K562 (cell line): ENCODE data around the gene DUSP21. TPM values are rescaled to one million over a fixed set of nuclear protein-coding genes. Genes with fewer than 3 reads are reported as not detected.

Source experiments
- C11orf30 ChIP-seq: fragments of 450-650 bp; IDR thresholded peaks from 2 replicates; pipeline ENCODE4 v1.6.1; 2016; ENCODE audit warnings: low read depth, mild to moderate bottlenecking
- CBX5 ChIP-seq: IDR thresholded peaks from 2 replicates; pipeline ENCODE4 v1.6.1; 2014; ENCODE audit warnings: low read depth, borderline replicate concordance
- CXXC5 ChIP-seq: fragments of 250-450 bp; sonication (Bioruptor Pico); IDR thresholded peaks from 2 replicates; pipeline ENCODE4 v1.8.0; 2022; ENCODE audit warnings: inconsistent platforms, mild to moderate bottlenecking, moderate library complexity
- E2F8 ChIP-seq: fragments of 450-650 bp; IDR thresholded peaks from 2 replicates; pipeline ENCODE4 v1.7.1; 2018; ENCODE audit warnings: mild to moderate bottlenecking, low read depth; ENCODE audit not compliant: partially characterized antibody
- HMBOX1 ChIP-seq: sonication (generic); IDR thresholded peaks from 2 replicates; pipeline ENCODE4 v1.6.1; 2016
- KAT7 ChIP-seq: sonication (generic); formaldehyde crosslinking; IDR thresholded peaks from 2 replicates; pipeline ENCODE4 v1.8.0; 2022; ENCODE audit warnings: missing genetic modification reagents, mild to moderate bottlenecking, borderline replicate concordance
- NONO ChIP-seq, 2 experiments: fragments of 200-400 bp in 1 of 2; fragments of 450-650 bp in 1 of 2; formaldehyde crosslinking in 1 of 2; IDR thresholded peaks; 2 replicates each; pipeline ENCODE4 v1.6.1; 2017; ENCODE audit warnings: low read depth in 2 of 2, mild to moderate bottlenecking in 2 of 2, moderate library complexity in 2 of 2, low read length in 1 of 2
- NR2C2 ChIP-seq, 2 experiments: fragments of 200-800 bp in 1 of 2; sonication (Bioruptor generic) in 1 of 2; sonication (generic) in 1 of 2; formaldehyde crosslinking in 1 of 2; IDR thresholded peaks; 2 replicates each; pipeline versions ENCODE4 v1.6.1 to v1.8.0; 2016 to 2022; ENCODE audit warnings: mild to moderate bottlenecking in 1 of 2, missing compliant biosample characterization in 1 of 2, missing genetic modification characterization in 1 of 2, missing genetic modification reagents in 1 of 2
- ZNF316 ChIP-seq: fragments of 450-650 bp; IDR thresholded peaks from 2 replicates; pipeline ENCODE4 v1.6.1; 2016
- polyA plus RNA-seq, 8 experiments: library from polyadenylated mRNA; depleted of rRNA in 4 of 8; stranded (reverse) in 5 of 8; unstranded in 3 of 8; fragments of >200 nt; fragmentation: Nextera tagmentation in 2 of 8; fragmentation: Illumina TruSeq in 1 of 8; extraction: Ambion mirVana in 2 of 8; extraction: Trizol in 1 of 8; gene quantifications; 2 replicates each; pipeline versions ENCODE4 v1.2.1 to v1.2.3, GENCODE V29; 2011 to 2014; ENCODE audit warnings: inconsistent platforms in 1 of 8, missing spikeins in 1 of 8
- total RNA-seq, 7 experiments: library from RNA; depleted of rRNA in 6 of 7; stranded (reverse); fragments of >200 nt in 6 of 7; fragmentation: Illumina TruSeq in 2 of 7; extraction: Trizol in 2 of 7; gene quantifications; 2 replicates each; pipeline versions ENCODE4 v1.2.1 to v1.2.3, GENCODE V29; 2011 to 2021; ENCODE audit warnings: low replicate concordance in 1 of 7
- TF ChIP-seq, protein P1 (sequence below), 2 experiments: fragments of 450-650 bp; formaldehyde crosslinking in 1 of 2; IDR thresholded peaks; 2 replicates each; pipeline versions ENCODE4 v1.4.0 to v1.6.1; 2014 to 2020; ENCODE audit warnings: mild to moderate bottlenecking in 2 of 2, borderline replicate concordance in 1 of 2, low read depth in 1 of 2
- TF ChIP-seq, protein P2 (sequence below), 2 experiments: IDR thresholded peaks in 1 of 2; conservative IDR thresholded peaks in 1 of 2; 2 replicates each; pipeline ENCODE4 v1.6.1; 2016; ENCODE audit warnings: low read depth in 2 of 2, mild to moderate bottlenecking in 1 of 2, missing compliant biosample characterization in 1 of 2, missing genetic modification characterization in 1 of 2, moderate library complexity in 1 of 2

The DUSP21 gene
- total and polyA plus RNA-seq, 9 of the 15 experiments (the other 6 are each of a cell fraction or from before 2014, with no cell fraction given): 0.14 to 2.5 (median 1.3) TPM

DNA sequence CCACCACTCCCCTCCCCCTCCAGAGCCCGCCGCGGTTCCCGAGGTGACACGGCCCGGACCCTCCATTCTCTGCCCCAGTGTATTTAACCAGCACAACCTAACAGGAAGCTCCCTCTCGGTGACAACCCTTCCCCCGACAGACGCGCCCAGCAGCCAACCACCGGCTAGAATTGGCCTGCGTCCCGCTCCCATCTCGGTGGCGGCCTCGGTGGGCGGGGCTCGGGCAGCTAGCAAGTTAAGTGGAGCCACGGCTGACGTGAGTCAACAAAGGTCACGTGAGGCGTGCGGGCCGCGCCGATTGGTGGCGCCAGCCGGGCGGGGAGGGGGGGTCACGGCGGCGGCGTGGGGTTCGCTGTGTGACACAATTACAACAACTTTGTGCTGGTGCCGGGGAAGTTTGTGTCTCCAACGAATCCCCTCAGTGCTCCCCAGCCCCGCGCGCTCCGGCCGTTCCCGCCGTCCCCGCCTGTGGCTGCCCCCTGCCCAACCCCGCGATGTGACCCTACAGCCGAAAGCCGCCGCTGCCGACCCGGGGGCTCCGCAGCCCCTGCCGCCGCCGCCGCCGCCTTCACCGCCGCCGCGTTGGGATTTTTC is 29.1 kb downstream of the DUSP21 start, which contains the start of gene KDM6A (continued):
- TF ChIP-seq ZNF316 (no peak), CBX5 (no peak), E2F8 (no peak), C11orf30 (no peak), CXXC5 (CRISPR knock-in tag) (peak; percentile 99), NONO (IDR thresholded peaks at IDR 0.05; ENCODE audit: low read depth in 2 of 2, low read length in 1 of 2) (peak in 1 of 2 experiments; percentile 13; a peak in 1 of 4 replicates), NR2C2 (CRISPR knock-in tag; IDR thresholded peaks at IDR 0.05) (no peak), NR2C2 (tag; IDR thresholded peaks at IDR 0.05) (peak; percentile 75), KAT7 (CRISPR knock-in tag) (no peak), HMBOX1 (no peak)
- TF ChIP-seq, protein P1, sequence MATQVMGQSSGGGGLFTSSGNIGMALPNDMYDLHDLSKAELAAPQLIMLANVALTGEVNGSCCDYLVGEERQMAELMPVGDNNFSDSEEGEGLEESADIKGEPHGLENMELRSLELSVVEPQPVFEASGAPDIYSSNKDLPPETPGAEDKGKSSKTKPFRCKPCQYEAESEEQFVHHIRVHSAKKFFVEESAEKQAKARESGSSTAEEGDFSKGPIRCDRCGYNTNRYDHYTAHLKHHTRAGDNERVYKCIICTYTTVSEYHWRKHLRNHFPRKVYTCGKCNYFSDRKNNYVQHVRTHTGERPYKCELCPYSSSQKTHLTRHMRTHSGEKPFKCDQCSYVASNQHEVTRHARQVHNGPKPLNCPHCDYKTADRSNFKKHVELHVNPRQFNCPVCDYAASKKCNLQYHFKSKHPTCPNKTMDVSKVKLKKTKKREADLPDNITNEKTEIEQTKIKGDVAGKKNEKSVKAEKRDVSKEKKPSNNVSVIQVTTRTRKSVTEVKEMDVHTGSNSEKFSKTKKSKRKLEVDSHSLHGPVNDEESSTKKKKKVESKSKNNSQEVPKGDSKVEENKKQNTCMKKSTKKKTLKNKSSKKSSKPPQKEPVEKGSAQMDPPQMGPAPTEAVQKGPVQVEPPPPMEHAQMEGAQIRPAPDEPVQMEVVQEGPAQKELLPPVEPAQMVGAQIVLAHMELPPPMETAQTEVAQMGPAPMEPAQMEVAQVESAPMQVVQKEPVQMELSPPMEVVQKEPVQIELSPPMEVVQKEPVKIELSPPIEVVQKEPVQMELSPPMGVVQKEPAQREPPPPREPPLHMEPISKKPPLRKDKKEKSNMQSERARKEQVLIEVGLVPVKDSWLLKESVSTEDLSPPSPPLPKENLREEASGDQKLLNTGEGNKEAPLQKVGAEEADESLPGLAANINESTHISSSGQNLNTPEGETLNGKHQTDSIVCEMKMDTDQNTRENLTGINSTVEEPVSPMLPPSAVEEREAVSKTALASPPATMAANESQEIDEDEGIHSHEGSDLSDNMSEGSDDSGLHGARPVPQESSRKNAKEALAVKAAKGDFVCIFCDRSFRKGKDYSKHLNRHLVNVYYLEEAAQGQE (IDR thresholded peaks at IDR 0.05; ENCODE audit: borderline replicate concordance): peak; percentile 81
- TF ChIP-seq, protein P1 (CRISPR knock-in tag; IDR thresholded peaks at IDR 0.05; ENCODE audit: low read depth): no peak
- TF ChIP-seq, protein P2, sequence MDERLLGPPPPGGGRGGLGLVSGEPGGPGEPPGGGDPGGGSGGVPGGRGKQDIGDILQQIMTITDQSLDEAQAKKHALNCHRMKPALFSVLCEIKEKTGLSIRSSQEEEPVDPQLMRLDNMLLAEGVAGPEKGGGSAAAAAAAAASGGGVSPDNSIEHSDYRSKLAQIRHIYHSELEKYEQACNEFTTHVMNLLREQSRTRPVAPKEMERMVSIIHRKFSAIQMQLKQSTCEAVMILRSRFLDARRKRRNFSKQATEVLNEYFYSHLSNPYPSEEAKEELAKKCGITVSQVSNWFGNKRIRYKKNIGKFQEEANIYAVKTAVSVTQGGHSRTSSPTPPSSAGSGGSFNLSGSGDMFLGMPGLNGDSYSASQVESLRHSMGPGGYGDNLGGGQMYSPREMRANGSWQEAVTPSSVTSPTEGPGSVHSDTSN (CRISPR knock-in tag; IDR thresholded peaks at IDR 0.05; ENCODE audit: low read depth): peak; percentile 82
- TF ChIP-seq, protein P2 (tag; conservative IDR thresholded peaks at IDR 0.05; ENCODE audit: low read depth): peak; percentile 96
